ENCODE results near the gene VIPR2. TPM values are rescaled to one million over a fixed set of nuclear protein-coding genes. Genes with fewer than 3 reads are reported as not detected.

The VIPR2 gene
- polyA plus RNA-seq, 3 donors = not detected

DNA sequence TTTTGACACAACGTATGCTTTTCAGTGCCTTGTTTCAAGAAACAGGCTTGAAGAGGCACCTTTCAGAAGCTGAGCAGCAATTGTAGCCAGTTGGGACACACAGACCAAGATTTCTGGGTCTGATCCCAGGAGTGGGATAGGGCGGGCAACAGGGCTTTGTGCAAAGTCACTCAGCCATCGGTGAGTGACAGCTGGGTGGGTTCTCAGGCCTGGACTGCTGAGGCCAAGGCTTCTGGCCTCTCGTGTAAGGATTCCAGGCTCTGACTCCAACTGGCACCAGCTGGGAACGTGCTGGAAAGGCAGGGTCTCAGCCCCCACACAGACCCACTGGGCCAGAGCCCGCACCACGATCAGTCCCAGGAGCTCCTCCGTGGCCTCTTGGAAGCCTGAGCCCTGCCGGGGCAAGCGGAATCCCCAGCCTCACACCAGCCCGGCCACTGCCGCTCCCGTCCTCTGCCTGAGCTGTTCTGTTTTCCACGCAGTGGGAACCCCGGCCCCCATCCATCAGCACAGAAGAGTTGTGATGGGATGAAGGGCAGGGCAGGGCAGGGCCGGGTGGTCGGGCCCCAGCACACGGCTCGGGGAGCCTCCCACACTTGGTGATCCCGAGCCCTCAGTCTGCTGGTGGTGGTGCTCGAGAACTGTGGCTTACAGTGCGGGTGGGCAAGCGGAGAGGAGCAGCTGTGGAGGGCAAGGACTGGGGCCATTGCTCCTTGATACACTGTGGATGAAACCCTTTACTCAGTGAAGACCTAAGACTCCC is 46.8 kb downstream of the VIPR2 start:
- Histone ChIP-seq H3K9me3 (replicated peaks in 1 of 2; ENCODE audit: control insufficient read depth in 1 of 2, insufficient read depth in 1 of 2, low read length in 2 of 2) (peaks cover 12 to 25% of the 10 kb centered on the region in 2 donors), H3K4me3 (replicated peaks in 1 of 3; ENCODE audit: low read depth in 2 of 3, low read length in 3 of 3) (no peak overlapping the region), H3K4me2 (replicated peaks; ENCODE audit: extremely low read depth, low read length, poor library complexity, severe bottlenecking) (no peak overlapping the region), H3K36me3 (replicated peaks in 1 of 2; ENCODE audit: control insufficient read depth in 1 of 2, insufficient read depth in 2 of 2, low read length in 2 of 2) (no peaks in the 10 kb centered on the region), H3K79me2 (ENCODE audit: insufficient read depth, low read length) (no peaks in the 10 kb centered on the region), H2AFZ (ENCODE audit: insufficient read depth, low read depth, low read length, poor library complexity, severe bottlenecking) (no peak overlapping the region), H3K4me1 (ENCODE audit: control insufficient read depth in 1 of 2, insufficient read depth in 2 of 2, low read length in 2 of 2) (no peaks in the 10 kb centered on the region), H3K27me3 (ENCODE audit: control insufficient read depth in 2 of 2, insufficient read depth in 2 of 2, low read length in 2 of 2) (no peaks in the 10 kb centered on the region), H3K9ac (ENCODE audit: insufficient read depth, low read length, poor library complexity, severe bottlenecking) (no peak overlapping the region), H3K27ac (ENCODE audit: low read depth in 1 of 2, low read length in 2 of 2) (no peak overlapping the region), H4K20me1 (ENCODE audit: insufficient read depth, low read length) (no peaks in the 10 kb centered on the region)
- TF ChIP-seq, protein P1, sequence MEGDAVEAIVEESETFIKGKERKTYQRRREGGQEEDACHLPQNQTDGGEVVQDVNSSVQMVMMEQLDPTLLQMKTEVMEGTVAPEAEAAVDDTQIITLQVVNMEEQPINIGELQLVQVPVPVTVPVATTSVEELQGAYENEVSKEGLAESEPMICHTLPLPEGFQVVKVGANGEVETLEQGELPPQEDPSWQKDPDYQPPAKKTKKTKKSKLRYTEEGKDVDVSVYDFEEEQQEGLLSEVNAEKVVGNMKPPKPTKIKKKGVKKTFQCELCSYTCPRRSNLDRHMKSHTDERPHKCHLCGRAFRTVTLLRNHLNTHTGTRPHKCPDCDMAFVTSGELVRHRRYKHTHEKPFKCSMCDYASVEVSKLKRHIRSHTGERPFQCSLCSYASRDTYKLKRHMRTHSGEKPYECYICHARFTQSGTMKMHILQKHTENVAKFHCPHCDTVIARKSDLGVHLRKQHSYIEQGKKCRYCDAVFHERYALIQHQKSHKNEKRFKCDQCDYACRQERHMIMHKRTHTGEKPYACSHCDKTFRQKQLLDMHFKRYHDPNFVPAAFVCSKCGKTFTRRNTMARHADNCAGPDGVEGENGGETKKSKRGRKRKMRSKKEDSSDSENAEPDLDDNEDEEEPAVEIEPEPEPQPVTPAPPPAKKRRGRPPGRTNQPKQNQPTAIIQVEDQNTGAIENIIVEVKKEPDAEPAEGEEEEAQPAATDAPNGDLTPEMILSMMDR (IDR thresholded peaks at IDR 0.05) = no peak
- H3K27me3 Mint-ChIP-seq (ENCODE audit: low read depth in 3 of 3) = peaks cover 1 to 2% (median 2%) of the 10 kb centered on the region in 3 donors
- no peaks in the 10 kb centered on the region for H3K4me1 Mint-ChIP-seq
- H3K4me3 Mint-ChIP-seq = no peak overlapping the region
- intact Hi-C loops (cut with micrococcal nuclease) = no loop called here
- no peak overlapping the region for H3K27ac Mint-ChIP-seq
- no peaks in the 10 kb centered on the region for H3K36me3 Mint-ChIP-seq
- DNase-seq = no peak
- WGBS (ENCODE audit: insufficient coverage) = 90% methylated on average over 22 of the region's 23 CpGs
- peaks cover 21 to 23% (median 22%) of the 10 kb centered on the region in 7 donors for H3K9me3 Mint-ChIP-seq

DNA sequence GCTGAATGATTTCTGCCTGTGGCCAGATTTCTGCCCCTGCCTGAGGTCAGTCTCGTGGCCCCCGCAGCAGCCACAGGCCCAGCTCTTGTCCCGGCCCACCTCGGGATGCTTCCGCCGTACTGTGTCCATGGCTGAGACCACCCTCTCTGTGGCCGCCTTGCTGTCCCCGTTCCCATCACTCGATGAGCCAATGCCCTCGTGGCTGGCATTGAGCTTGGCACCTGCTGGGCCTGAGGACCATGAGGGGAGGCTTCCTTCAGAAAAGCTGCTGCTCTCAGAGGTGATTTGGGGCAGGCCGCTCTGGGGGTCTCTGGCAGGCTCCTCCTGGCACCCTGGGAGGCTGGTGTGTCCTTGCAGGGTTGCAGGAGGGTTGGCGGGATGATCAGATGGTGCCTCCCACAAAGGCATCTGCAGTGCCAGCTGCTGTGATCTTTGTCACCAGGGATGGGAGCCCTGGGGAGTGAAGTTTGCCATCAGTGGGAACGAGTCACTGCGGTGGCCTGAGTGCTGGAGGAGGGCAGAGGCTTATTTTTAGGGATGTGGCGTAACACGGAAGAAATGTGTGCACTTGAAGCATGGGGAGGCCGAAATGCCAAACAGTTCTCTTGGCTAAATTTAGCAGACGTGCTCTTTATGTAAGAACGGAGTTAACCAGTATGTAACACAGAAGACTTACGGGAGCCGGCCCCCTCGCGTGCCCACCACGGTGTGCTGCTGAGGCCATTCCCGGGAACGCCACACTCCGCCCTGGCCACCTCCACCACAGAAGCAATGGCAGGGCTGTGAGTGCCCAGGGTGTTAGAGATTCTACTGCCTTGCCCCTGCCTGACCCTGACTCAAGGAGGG is 47.7 kb downstream of the VIPR2 start:
- intact Hi-C loops (cut with micrococcal nuclease) = no loop called here
- WGBS (ENCODE audit: insufficient coverage) = 90% methylated on average over 27 of the region's 27 CpGs
- Mint-ChIP-seq H3K4me3 (no peak overlapping the region), H3K4me1 (no peaks in the 10 kb centered on the region), H3K27ac (peak overlapping the region in 1 of 7 donors; percentile 39), H3K36me3 (no peaks in the 10 kb centered on the region), H3K9me3 (peaks cover 17 to 21% (median 19%) of the 10 kb centered on the region in 7 donors), H3K27me3 (ENCODE audit: low read depth in 3 of 3) (peaks cover 2 to 4% (median 2%) of the 10 kb centered on the region in 3 donors)
- Histone ChIP-seq H2AFZ (ENCODE audit: insufficient read depth, low read depth, low read length, poor library complexity, severe bottlenecking) (no peak overlapping the region), H3K4me2 (replicated peaks; ENCODE audit: extremely low read depth, low read length, poor library complexity, severe bottlenecking) (no peak overlapping the region), H3K4me1 (ENCODE audit: control insufficient read depth in 1 of 2, insufficient read depth in 2 of 2, low read length in 2 of 2) (no peaks in the 10 kb centered on the region), H3K27me3 (ENCODE audit: control insufficient read depth in 2 of 2, insufficient read depth in 2 of 2, low read length in 2 of 2) (no peaks in the 10 kb centered on the region), H3K36me3 (replicated peaks in 1 of 2; ENCODE audit: control insufficient read depth in 1 of 2, insufficient read depth in 2 of 2, low read length in 2 of 2) (no peaks in the 10 kb centered on the region), H3K79me2 (ENCODE audit: insufficient read depth, low read length) (no peaks in the 10 kb centered on the region), H4K20me1 (ENCODE audit: insufficient read depth, low read length) (no peaks in the 10 kb centered on the region), H3K9ac (ENCODE audit: insufficient read depth, low read length, poor library complexity, severe bottlenecking) (no peak overlapping the region), H3K4me3 (replicated peaks in 1 of 3; ENCODE audit: low read depth in 2 of 3, low read length in 3 of 3) (no peak overlapping the region), H3K27ac (ENCODE audit: low read depth in 1 of 2, low read length in 2 of 2) (no peak overlapping the region), H3K9me3 (replicated peaks in 1 of 2; ENCODE audit: control insufficient read depth in 1 of 2, insufficient read depth in 1 of 2, low read length in 2 of 2) (peaks cover 12 to 22% of the 10 kb centered on the region in 2 donors)
- DNase-seq = no peak
- TF ChIP-seq, protein P1 (IDR thresholded peaks at IDR 0.05) = no peak

Data from CD14-positive monocyte (primary cell).